GM10248 (cell line): Measurements from ENCODE around the gene IGSF10.
A peak's percentile ranks its signal among the peaks of the same experiment; 100 is the strongest.

Experiments used
- CTCF ChIA-PET: fragments of 300-600 bp; sonication (Branson Sonifier 250); formaldehyde crosslinking; extraction: SDS; loops from one replicate; lab custom pipeline; 2021; ENCODE audit warnings: antibody characterized with exemption; lab: Yijun Ruan, JAX
- POLR2A ChIA-PET: fragments of 350-650 bp; sonication (Branson Sonifier 250); formaldehyde crosslinking; extraction: SDS; loops from one replicate; lab custom pipeline; 2020; ENCODE audit warnings: antibody characterized with exemption; lab: Yijun Ruan, JAX
- DNase-seq: peaks from one replicate; pipeline ENCODE4 v3.0.0; 2012; ENCODE audit errors: extremely low spot score
- CTCF ChIP-seq: IDR thresholded peaks from 2 replicates; pipeline ENCODE4 v1.5.1; 2012; ENCODE audit warnings: mild to moderate bottlenecking, low read depth; ENCODE audit errors: extremely low read depth, missing control alignments, control extremely low read depth

Gene IGSF10

GRCh38 chr3:151430821-151431484 lies 29.9 kb downstream of the IGSF10 start:
- ChIA-PET POLR2A (no interaction called here), CTCF (interaction anchor here (0.8 to 3.1 kb wide), 3 partner anchors 9 to 488 kb away, joined by 3 to 21 read pairs (median 3); no protein-coding TSS in a partner anchor)
- DNase-seq = no peak
- TF ChIP-seq CTCF = no peak

GRCh38 chr3:151428386-151428785 lies 32.5 kb downstream of the IGSF10 start:
- CTCF ChIA-PET = interaction anchor here (1.2 to 5.2 kb wide), 3 partner anchors 12 to 490 kb away, joined by 3 to 22 read pairs (median 3); no protein-coding TSS in a partner anchor
- no peak for DNase-seq
- TF ChIP-seq CTCF = no peak
- POLR2A ChIA-PET = no interaction called here

GRCh38 chr3:151426341-151426657 lies 34.6 kb downstream of the IGSF10 start:
- no peak for TF ChIP-seq CTCF
- CTCF ChIA-PET = interaction anchor here (1.0 to 5.2 kb wide), 4 partner anchors 11 to 198 kb away, joined by 3 to 22 read pairs (median 4); no protein-coding TSS in a partner anchor
- POLR2A ChIA-PET = no interaction called here
- DNase-seq = peak; percentile 27

GRCh38 chr3:151425627-151426340 lies 35.1 kb downstream of the IGSF10 start:
- TF ChIP-seq CTCF = peak; percentile 22
- peak; percentile 20 for DNase-seq
- ChIA-PET POLR2A (no interaction called here), CTCF (interaction anchor here (1.0 to 5.2 kb wide), 3 partner anchors 14 to 198 kb away, joined by 3 to 22 read pairs (median 5); no protein-coding TSS in a partner anchor)

GRCh38 chr3:151423091-151423490 lies 37.8 kb downstream of the IGSF10 start:
- no peak for DNase-seq
- POLR2A ChIA-PET = no interaction called here
- TF ChIP-seq CTCF = no peak
- CTCF ChIA-PET = no interaction called here

- CTCF ChIA-PET = no interaction called here
- POLR2A ChIA-PET = no interaction called here
- DNase-seq = no peak
- TF ChIP-seq CTCF = no peak
Measured at GRCh38 chr3:151421938-151422337, 38.9 kb downstream of the IGSF10 start.
